GM18498 (cell line): ENCODE data around the gene ARAP1.

Source experiments
- ATAC-seq: cut with Tn5 transposase; IDR thresholded peaks from one replicate; pipeline ENCODE4 v1.9.1; 2021; ENCODE audit warnings: mild to moderate bottlenecking, moderate library complexity; ENCODE audit not compliant: unreplicated experiment

ARAP1 gene

GRCh38 chr11:72780296-72781062, 28.3 kb upstream of the ARAP1 start:
- no peak for ATAC-seq

GRCh38 chr11:72779495-72780128, 27.4 kb upstream of the ARAP1 start:
- ATAC-seq: no peak

GRCh38 chr11:72778535-72779494, 26.6 kb upstream of the ARAP1 start:
- ATAC-seq: no peak

- no peak for ATAC-seq
Measured at GRCh38 chr11:72777755-72778278, 25.6 kb upstream of the ARAP1 start.

GRCh38 chr11:72776844-72777754, 24.9 kb upstream of the ARAP1 start:
- ATAC-seq: no peak

- ATAC-seq: no peak
Measured at GRCh38 chr11:72776117-72776843, 24.1 kb upstream of the ARAP1 start.

- ATAC-seq: no peak
Measured at GRCh38 chr11:72775288-72776110, 23.3 kb upstream of the ARAP1 start.

GRCh38 chr11:72774499-72774898, 22.3 kb upstream of the ARAP1 start:
- no peak for ATAC-seq

GRCh38 chr11:72773696-72774095, 21.5 kb upstream of the ARAP1 start:
- no peak for ATAC-seq

GRCh38 chr11:72773291-72773690, 21.1 kb upstream of the ARAP1 start:
- ATAC-seq: no peak

- ATAC-seq: no peak
Measured at GRCh38 chr11:72772059-72772458, 19.9 kb upstream of the ARAP1 start.

GRCh38 chr11:72771507-72771906, 19.3 kb upstream of the ARAP1 start:
- no peak for ATAC-seq

GRCh38 chr11:72770799-72771198, 18.6 kb upstream of the ARAP1 start:
- no peak for ATAC-seq

GRCh38 chr11:72769680-72770079, 17.5 kb upstream of the ARAP1 start:
- no peak for ATAC-seq

- no peak for ATAC-seq
Measured at GRCh38 chr11:72768581-72768980, 16.4 kb upstream of the ARAP1 start.

GRCh38 chr11:72767203-72768062, 15.2 kb upstream of the ARAP1 start:
- no peak for ATAC-seq

GRCh38 chr11:72766152-72766902, 14.1 kb upstream of the ARAP1 start:
- ATAC-seq: no peak
